ENCODE results near the gene RGS3. TPM values are rescaled to one million over a fixed set of nuclear protein-coding genes. Genes with fewer than 3 reads are reported as not detected.

RGS3 gene
- total and polyA plus RNA-seq, 2 of the 13 experiments (the other 11 are each of a cell fraction or from before 2014, with no cell fraction given): 17.1 to 28.8 TPM

GRCh38 chr9:113633782-113634595 lies 170.5 kb downstream of the RGS3 start (continued):
- TF ChIP-seq ZBTB49 (CRISPR knock-in tag; IDR thresholded peaks at IDR 0.05; ENCODE audit: borderline replicate concordance) (no peak), ZNF350 (CRISPR knock-in tag; IDR thresholded peaks at IDR 0.05; ENCODE audit: borderline replicate concordance, low read depth) (peak; percentile 51; the same call in 1 of the 2 replicates), FOXM1 (CRISPR knock-in tag; IDR thresholded peaks at IDR 0.05) (no peak), ZBTB4 (CRISPR knock-in tag; IDR thresholded peaks at IDR 0.05; ENCODE audit: borderline replicate concordance) (0 out of 2 replicates have a peak, but pooled peaks have one; percentile 71), TFDP1 (CRISPR knock-in tag; IDR thresholded peaks at IDR 0.05; ENCODE audit: borderline replicate concordance) (peak; percentile 61; the same call in 1 of the 2 replicates), ZNF839 (CRISPR knock-in tag; IDR thresholded peaks at IDR 0.05; ENCODE audit: borderline replicate concordance) (0 out of 2 replicates have a peak, but pooled peaks have one; percentile 44), FOXA3 (CRISPR knock-in tag; IDR thresholded peaks at IDR 0.05) (peak; percentile 26; the same call in 1 of the 2 replicates), TFDP2 (CRISPR knock-in tag; IDR thresholded peaks at IDR 0.05) (0 out of 2 replicates have a peak, but pooled peaks have one; percentile 18), EP300 (IDR thresholded peaks at IDR 0.05; ENCODE audit: low read depth in 2 of 2, low read length in 2 of 2) (no peak), EP300 (CRISPR knock-in tag; IDR thresholded peaks at IDR 0.05; ENCODE audit: borderline replicate concordance) (no peak), ARID4A (CRISPR knock-in tag; IDR thresholded peaks at IDR 0.05; ENCODE audit: borderline replicate concordance) (peak; percentile 44; the same call in 1 of the 2 replicates)
